ENCODE results near the gene DNAH3.

GRCh38 chr16:21081329-21081728 is 69.3 kb downstream of the DNAH3 start:
- no peak for TF ChIP-seq POLR2A (IDR thresholded peaks at IDR 0.05; ENCODE audit: low read length)
- no peak for TF ChIP-seq GATA1 (IDR thresholded peaks at IDR 0.05; ENCODE audit: low read depth, low read length)

Measured in erythroblast (primary cell).